Spleen (tissue), 7 donors: Measurements from ENCODE around the gene BCOR.

Experiments used
- POLR2A ChIP-seq, 3 donors: fragments of 450-650 bp; IDR thresholded peaks; one replicate each; pipeline ENCODE4 v1.5.1; 2017; ENCODE audit warnings: antibody characterized with exemption in 3 of 3, mild to moderate bottlenecking in 1 of 3
- POLR2AphosphoS5 ChIP-seq, 3 donors: sonication (generic); formaldehyde crosslinking; IDR thresholded peaks; one replicate each; pipeline ENCODE4 v1.5.1; 2017; ENCODE audit warnings: antibody characterized with exemption in 3 of 3
- TF ChIP-seq, protein P1 (sequence below), 11 experiments: fragments of 200-600 bp in 7 of 11; fragments of 450-650 bp in 4 of 11; sonication (generic) in 4 of 11; IDR thresholded peaks in 8 of 11; conservative IDR thresholded peaks in 3 of 11; 1 replicate in 7 of 11; 2 replicates in 4 of 11; pipeline versions ENCODE4 v1.4.0 to v1.8.0; 2016 to 2021; ENCODE audit warnings: antibody characterized with exemption in 11 of 11, inconsistent platforms in 4 of 11, mild to moderate bottlenecking in 1 of 11
- donor health status: DM: no; HTN: no; CAD: no; lungs with moderate emphysema.
- donor health status: DM: no; HTN: no; CAD: no.
- donor health status: DM: no; HTN: no; CAD: no.

- TF ChIP-seq, protein P1, sequence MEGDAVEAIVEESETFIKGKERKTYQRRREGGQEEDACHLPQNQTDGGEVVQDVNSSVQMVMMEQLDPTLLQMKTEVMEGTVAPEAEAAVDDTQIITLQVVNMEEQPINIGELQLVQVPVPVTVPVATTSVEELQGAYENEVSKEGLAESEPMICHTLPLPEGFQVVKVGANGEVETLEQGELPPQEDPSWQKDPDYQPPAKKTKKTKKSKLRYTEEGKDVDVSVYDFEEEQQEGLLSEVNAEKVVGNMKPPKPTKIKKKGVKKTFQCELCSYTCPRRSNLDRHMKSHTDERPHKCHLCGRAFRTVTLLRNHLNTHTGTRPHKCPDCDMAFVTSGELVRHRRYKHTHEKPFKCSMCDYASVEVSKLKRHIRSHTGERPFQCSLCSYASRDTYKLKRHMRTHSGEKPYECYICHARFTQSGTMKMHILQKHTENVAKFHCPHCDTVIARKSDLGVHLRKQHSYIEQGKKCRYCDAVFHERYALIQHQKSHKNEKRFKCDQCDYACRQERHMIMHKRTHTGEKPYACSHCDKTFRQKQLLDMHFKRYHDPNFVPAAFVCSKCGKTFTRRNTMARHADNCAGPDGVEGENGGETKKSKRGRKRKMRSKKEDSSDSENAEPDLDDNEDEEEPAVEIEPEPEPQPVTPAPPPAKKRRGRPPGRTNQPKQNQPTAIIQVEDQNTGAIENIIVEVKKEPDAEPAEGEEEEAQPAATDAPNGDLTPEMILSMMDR (IDR thresholded peaks at IDR 0.05 in 8 of 11, conservative IDR thresholded peaks at IDR 0.05 in 3 of 11), result no peak
- no peak for TF ChIP-seq POLR2AphosphoS5 (IDR thresholded peaks at IDR 0.05)
- TF ChIP-seq POLR2A (IDR thresholded peaks at IDR 0.05), result no peak
These were observed 92.9 kb downstream of the BCOR start for GRCh38 chrX:40004921-40005291.
